K562 (cell line): ENCODE measurements around the gene STAU1. TPM values are rescaled to one million over a fixed set of nuclear protein-coding genes. Genes with fewer than 3 reads are reported as not detected.

Experiments
- DACH1 ChIP-seq: fragments of 450-650 bp; IDR thresholded peaks from 2 replicates; pipeline ENCODE4 v1.6.1; 2018; ENCODE audit not compliant: partially characterized antibody
- EP300 ChIP-seq: IDR thresholded peaks from 2 replicates; pipeline ENCODE4 v1.6.1; 2012; ENCODE audit warnings: low read length, improper control_type of control experiment
- FOXK2 ChIP-seq, 2 experiments: fragments of 450-650 bp; IDR thresholded peaks in 1 of 2; conservative IDR thresholded peaks in 1 of 2; 2 replicates each; pipeline ENCODE4 v1.6.1; 2016; ENCODE audit warnings: low read depth in 2 of 2, mild to moderate bottlenecking in 1 of 2
- GABPB2 ChIP-seq: fragments of 250-450 bp; sonication (Bioruptor Pico); conservative IDR thresholded peaks from 2 replicates; pipeline ENCODE4 v1.5.1; 2021; ENCODE audit warnings: mild to moderate bottlenecking
- HNRNPK ChIP-seq: fragments of 200-400 bp; formaldehyde crosslinking; IDR thresholded peaks from one replicate; pipeline ENCODE4 v1.6.1; 2018; ENCODE audit warnings: mild to moderate bottlenecking, low read depth, low read length; ENCODE audit not compliant: poor library complexity, severe bottlenecking
- LCOR ChIP-seq: sonication (generic); formaldehyde crosslinking; IDR thresholded peaks from 2 replicates; pipeline ENCODE4 v1.8.0; 2022; ENCODE audit warnings: mild to moderate bottlenecking, missing genetic modification reagents
- MAZ ChIP-seq, 2 experiments: fragments of 450-650 bp in 1 of 2; sonication (generic) in 1 of 2; formaldehyde crosslinking; IDR thresholded peaks in 1 of 2; conservative IDR thresholded peaks in 1 of 2; 2 replicates each; pipeline versions ENCODE4 v1.4.0 to v1.5.0; 2020; ENCODE audit warnings: mild to moderate bottlenecking in 1 of 2, missing genetic modification reagents in 1 of 2
- NFIC ChIP-seq: fragments of 450-650 bp; IDR thresholded peaks from 2 replicates; pipeline ENCODE4 v1.6.1; 2017; ENCODE audit warnings: mild to moderate bottlenecking, inconsistent platforms
- POU5F1 ChIP-seq: fragments of 150-350 bp; IDR thresholded peaks from 2 replicates; pipeline ENCODE4 v1.6.1; 2014; ENCODE audit warnings: borderline replicate concordance, low read length, low read depth, mild to moderate bottlenecking; ENCODE audit not compliant: partially characterized antibody
- SFPQ ChIP-seq: fragments of 200-400 bp; formaldehyde crosslinking; IDR thresholded peaks from 2 replicates; pipeline ENCODE4 v1.6.1; 2017; ENCODE audit warnings: mild to moderate bottlenecking, low read depth, low read length, moderate library complexity
- SMAD3 ChIP-seq: fragments of 450-650 bp; formaldehyde crosslinking; conservative IDR thresholded peaks from 2 replicates; pipeline ENCODE4 v1.4.0; 2020; ENCODE audit warnings: mild to moderate bottlenecking
- SRF ChIP-seq, 2 experiments: fragments of 250-450, 450-650 bp in 1 of 2; sonication (Bioruptor Pico) in 1 of 2; sonication (generic) in 1 of 2; formaldehyde crosslinking; IDR thresholded peaks; 2 replicates each; pipeline versions ENCODE4 v1.5.0 to v1.5.1; 2020 to 2022; ENCODE audit warnings: mild to moderate bottlenecking in 1 of 2, missing genetic modification reagents in 1 of 2
- ZEB2 ChIP-seq: fragments of 450-650 bp; IDR thresholded peaks from 2 replicates; pipeline ENCODE4 v1.6.1; 2016
- ZFX ChIP-seq: sonication (generic); formaldehyde crosslinking; IDR thresholded peaks from 2 replicates; pipeline ENCODE4 v1.8.0; 2022; ENCODE audit warnings: mild to moderate bottlenecking, missing genetic modification reagents, moderate library complexity
- ZNF398 ChIP-seq: fragments of 250-450 bp; sonication (Bioruptor Pico); IDR thresholded peaks from 2 replicates; pipeline ENCODE4 v1.8.0; 2021; ENCODE audit warnings: moderate library complexity, mild to moderate bottlenecking, inconsistent platforms
- polyA plus RNA-seq, 8 experiments: library from polyadenylated mRNA; depleted of rRNA in 4 of 8; stranded (reverse) in 5 of 8; unstranded in 3 of 8; fragments of >200 nt; fragmentation: Nextera tagmentation in 2 of 8; fragmentation: Illumina TruSeq in 1 of 8; extraction: Ambion mirVana in 2 of 8; extraction: Trizol in 1 of 8; gene quantifications; 2 replicates each; pipeline versions ENCODE4 v1.2.1 to v1.2.3, GENCODE V29; 2011 to 2014; ENCODE audit warnings: inconsistent platforms in 1 of 8, missing spikeins in 1 of 8
- total RNA-seq, 7 experiments: library from RNA; depleted of rRNA in 6 of 7; stranded (reverse); fragments of >200 nt in 6 of 7; fragmentation: Illumina TruSeq in 2 of 7; extraction: Trizol in 2 of 7; gene quantifications; 2 replicates each; pipeline versions ENCODE4 v1.2.1 to v1.2.3, GENCODE V29; 2011 to 2021; ENCODE audit warnings: low replicate concordance in 1 of 7
- TF ChIP-seq, protein P1 (sequence below): fragments of 450-650 bp; IDR thresholded peaks from 2 replicates; pipeline ENCODE4 v1.6.1; 2014; ENCODE audit warnings: low read depth, mild to moderate bottlenecking, moderate library complexity, borderline replicate concordance
- TF ChIP-seq, protein P2 (sequence below): sonication (generic); formaldehyde crosslinking; IDR thresholded peaks from 2 replicates; pipeline ENCODE4 v1.8.1; 2023; ENCODE audit warnings: mild to moderate bottlenecking, missing genetic modification reagents
- TF ChIP-seq, protein P3 (sequence below): sonication (generic); formaldehyde crosslinking; IDR thresholded peaks from 2 replicates; pipeline ENCODE4 v1.8.0; 2023; ENCODE audit warnings: mild to moderate bottlenecking, missing genetic modification reagents

Gene STAU1
- total and polyA plus RNA-seq, 9 of the 15 experiments (the other 6 are each of a cell fraction or from before 2014, with no cell fraction given) = 18.0 to 106 (median 50.6) TPM

DNA sequence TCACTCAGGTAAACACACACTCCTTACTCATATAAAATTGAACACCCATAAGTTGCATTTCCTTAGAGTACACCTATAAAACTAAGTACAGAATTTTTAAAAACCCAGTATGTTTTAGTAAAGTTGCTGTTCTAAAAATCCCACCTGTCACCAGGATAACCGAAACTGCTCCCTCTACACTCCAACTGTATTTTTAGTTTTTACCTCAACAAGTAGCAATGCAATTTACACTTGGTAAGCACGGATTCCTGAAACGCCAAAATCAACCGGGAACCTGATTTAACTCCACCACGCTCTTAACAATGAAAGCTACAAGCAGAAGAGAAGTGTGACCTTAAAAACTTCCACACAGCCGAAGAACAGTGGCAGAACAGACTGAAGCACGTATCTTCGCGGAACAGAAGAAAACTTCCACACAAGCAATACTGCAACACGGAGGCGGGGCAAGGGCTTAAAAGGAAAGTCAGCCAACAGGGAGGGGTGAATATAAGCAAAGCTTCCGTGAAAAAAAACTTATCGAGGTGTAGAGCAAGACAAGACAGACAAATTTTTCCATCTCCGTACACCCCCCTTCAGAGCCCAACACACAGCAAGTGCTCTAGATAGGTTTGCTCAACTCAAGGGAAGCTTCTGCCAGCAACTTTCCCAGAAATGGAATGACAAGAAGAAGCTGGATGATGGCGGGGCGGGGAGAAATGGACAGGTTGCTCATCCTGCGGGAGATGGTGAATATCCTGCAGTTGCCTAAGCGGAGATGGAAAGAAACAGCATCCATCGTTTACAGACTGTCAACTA lies 1.4 kb downstream of the STAU1 start (continued):
- no peak for TF ChIP-seq NFIC
- no peak for TF ChIP-seq GABPB2 (CRISPR knock-in tag)
- TF ChIP-seq EP300 = no peak
- TF ChIP-seq SRF (CRISPR knock-in tag; IDR thresholded peaks at IDR 0.05) = 0 out of 4 replicates have a peak, but pooled peaks of 1 of the 2 experiments have one; percentile 68
- TF ChIP-seq, protein P1, sequence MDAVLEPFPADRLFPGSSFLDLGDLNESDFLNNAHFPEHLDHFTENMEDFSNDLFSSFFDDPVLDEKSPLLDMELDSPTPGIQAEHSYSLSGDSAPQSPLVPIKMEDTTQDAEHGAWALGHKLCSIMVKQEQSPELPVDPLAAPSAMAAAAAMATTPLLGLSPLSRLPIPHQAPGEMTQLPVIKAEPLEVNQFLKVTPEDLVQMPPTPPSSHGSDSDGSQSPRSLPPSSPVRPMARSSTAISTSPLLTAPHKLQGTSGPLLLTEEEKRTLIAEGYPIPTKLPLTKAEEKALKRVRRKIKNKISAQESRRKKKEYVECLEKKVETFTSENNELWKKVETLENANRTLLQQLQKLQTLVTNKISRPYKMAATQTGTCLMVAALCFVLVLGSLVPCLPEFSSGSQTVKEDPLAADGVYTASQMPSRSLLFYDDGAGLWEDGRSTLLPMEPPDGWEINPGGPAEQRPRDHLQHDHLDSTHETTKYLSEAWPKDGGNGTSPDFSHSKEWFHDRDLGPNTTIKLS = no peak
- TF ChIP-seq SMAD3 = no peak
- TF ChIP-seq, protein P2, sequence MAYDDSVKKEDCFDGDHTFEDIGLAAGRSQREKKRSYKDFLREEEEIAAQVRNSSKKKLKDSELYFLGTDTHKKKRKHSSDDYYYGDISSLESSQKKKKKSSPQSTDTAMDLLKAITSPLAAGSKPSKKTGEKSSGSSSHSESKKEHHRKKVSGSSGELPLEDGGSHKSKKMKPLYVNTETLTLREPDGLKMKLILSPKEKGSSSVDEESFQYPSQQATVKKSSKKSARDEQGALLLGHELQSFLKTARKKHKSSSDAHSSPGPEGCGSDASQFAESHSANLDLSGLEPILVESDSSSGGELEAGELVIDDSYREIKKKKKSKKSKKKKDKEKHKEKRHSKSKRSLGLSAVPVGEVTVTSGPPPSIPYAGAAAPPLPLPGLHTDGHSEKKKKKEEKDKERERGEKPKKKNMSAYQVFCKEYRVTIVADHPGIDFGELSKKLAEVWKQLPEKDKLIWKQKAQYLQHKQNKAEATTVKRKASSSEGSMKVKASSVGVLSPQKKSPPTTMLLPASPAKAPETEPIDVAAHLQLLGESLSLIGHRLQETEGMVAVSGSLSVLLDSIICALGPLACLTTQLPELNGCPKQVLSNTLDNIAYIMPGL (CRISPR knock-in tag) = no peak
- 0 out of 2 replicates have a peak, but pooled peaks have one; percentile 29 for TF ChIP-seq ZEB2
- TF ChIP-seq, protein P3, sequence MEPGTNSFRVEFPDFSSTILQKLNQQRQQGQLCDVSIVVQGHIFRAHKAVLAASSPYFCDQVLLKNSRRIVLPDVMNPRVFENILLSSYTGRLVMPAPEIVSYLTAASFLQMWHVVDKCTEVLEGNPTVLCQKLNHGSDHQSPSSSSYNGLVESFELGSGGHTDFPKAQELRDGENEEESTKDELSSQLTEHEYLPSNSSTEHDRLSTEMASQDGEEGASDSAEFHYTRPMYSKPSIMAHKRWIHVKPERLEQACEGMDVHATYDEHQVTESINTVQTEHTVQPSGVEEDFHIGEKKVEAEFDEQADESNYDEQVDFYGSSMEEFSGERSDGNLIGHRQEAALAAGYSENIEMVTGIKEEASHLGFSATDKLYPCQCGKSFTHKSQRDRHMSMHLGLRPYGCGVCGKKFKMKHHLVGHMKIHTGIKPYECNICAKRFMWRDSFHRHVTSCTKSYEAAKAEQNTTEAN (CRISPR knock-in tag) = no peak
- no peak for TF ChIP-seq ZNF398 (CRISPR knock-in tag)
- TF ChIP-seq POU5F1 = no peak
- no peak for TF ChIP-seq ZFX (CRISPR knock-in tag)
- no peak for TF ChIP-seq HNRNPK
- TF ChIP-seq DACH1 = no peak
- TF ChIP-seq LCOR (CRISPR knock-in tag) = no peak
- peak in 1 of 2 experiments; percentile 17; a peak in 1 of 4 replicates for TF ChIP-seq MAZ (CRISPR knock-in tag; conservative IDR thresholded peaks at IDR 0.05 in 1 of 2, IDR thresholded peaks at IDR 0.05 in 1 of 2)
- peak; percentile 55 to 71; a peak in 3 of 4 replicates for TF ChIP-seq FOXK2 (conservative IDR thresholded peaks at IDR 0.05 in 1 of 2, IDR thresholded peaks at IDR 0.05 in 1 of 2; ENCODE audit: low read depth in 2 of 2)
- TF ChIP-seq SFPQ = no peak
